Stimulated activated CD4-positive, alpha-beta T cell treated with anti-CD3 and anti-CD28 coated beads, Interleukin-12 subunit alpha, Interleukin-12 subunit beta, amount 100 ng/mL, for 48 hours (primary cell): ENCODE data around the gene CYB561.

Source experiments
- DNase-seq, 3 donors: peaks; one replicate each; pipeline ENCODE4 v3.0.0-alpha.2; 2020; ENCODE audit warnings: low read depth in 2 of 3, low spot score in 1 of 3

CYB561 gene

GRCh38 chr17:63445954-63446752 is at the start of gene CYB561:
CYB561 (minus strand) TSS chr17:63446306; CDS start chr17:63437547, 8,759 bp downstream.
- peak; percentile 30 to 73 (median 47) for DNase-seq

- DNase-seq, result no peak
These were observed 49.4 kb upstream of the CYB561 start for GRCh38 chr17:63495491-63495890.

- DNase-seq, result no peak
These were observed 48.3 kb upstream of the CYB561 start for GRCh38 chr17:63494300-63494928.

- DNase-seq, result no peak
These were observed 47.3 kb upstream of the CYB561 start for GRCh38 chr17:63493411-63493810.

- DNase-seq, result no peak
These were observed 46.8 kb upstream of the CYB561 start for GRCh38 chr17:63492940-63493339.

- no peak for DNase-seq
These were observed 46.0 kb upstream of the CYB561 start for GRCh38 chr17:63491977-63492618.

GRCh38 chr17:63491413-63491812 is 45.3 kb upstream of the CYB561 start:
- DNase-seq, result no peak

- DNase-seq, result no peak
These were observed 44.8 kb upstream of the CYB561 start for GRCh38 chr17:63490858-63491400.

GRCh38 chr17:63490329-63490728 is 44.2 kb upstream of the CYB561 start:
- no peak for DNase-seq

GRCh38 chr17:63489291-63489690 is 43.2 kb upstream of the CYB561 start:
- DNase-seq, result no peak

GRCh38 chr17:63488851-63489250 is 42.7 kb upstream of the CYB561 start:
- DNase-seq, result no peak

GRCh38 chr17:63487014-63487339 is 40.9 kb upstream of the CYB561 start:
- DNase-seq, result no peak

GRCh38 chr17:63486317-63487013 is 40.4 kb upstream of the CYB561 start:
- DNase-seq, result no peak

- DNase-seq, result no peak
These were observed 37.8 kb upstream of the CYB561 start for GRCh38 chr17:63483655-63484575.

GRCh38 chr17:63483038-63483437 is 36.9 kb upstream of the CYB561 start:
- no peak for DNase-seq

- DNase-seq, result no peak
These were observed 36.4 kb upstream of the CYB561 start for GRCh38 chr17:63482509-63482908.

GRCh38 chr17:63481488-63481870 is 35.4 kb upstream of the CYB561 start:
- DNase-seq, result no peak

GRCh38 chr17:63480826-63481487 is 34.9 kb upstream of the CYB561 start:
- no peak for DNase-seq

- DNase-seq, result no peak
These were observed 34.2 kb upstream of the CYB561 start for GRCh38 chr17:63480192-63480784.
